ENCODE measurements around the gene SLC25A29.

GRCh38 chr14:100312877-100313400 is 6.7 kb upstream of the SLC25A29 start:
- TF ChIP-seq SMC3 (IDR thresholded peaks at IDR 0.05; ENCODE audit: low read depth, low read length) (no peak), USF2 (IDR thresholded peaks at IDR 0.05; ENCODE audit: low read depth, low read length) (no peak), CEBPB (IDR thresholded peaks at IDR 0.05; ENCODE audit: low read depth, low read length) (no peak), CTCF (conservative IDR thresholded peaks at IDR 0.05; ENCODE audit: low read depth, low read length) (no peak), POLR2A (IDR thresholded peaks at IDR 0.05; ENCODE audit: low read depth, low read length) (no peak), RCOR1 (IDR thresholded peaks at IDR 0.05; ENCODE audit: insufficient replicate concordance, low read length) (no peak), MXI1 (IDR thresholded peaks at IDR 0.05; ENCODE audit: borderline replicate concordance, low read depth, low read length) (no peak), RFX5 (IDR thresholded peaks at IDR 0.05; ENCODE audit: low read depth, low read length) (no peak)

Data from IMR-90 (cell line).